Measurements from ENCODE around the gene BHLHE40.

Gene BHLHE40

DNA sequence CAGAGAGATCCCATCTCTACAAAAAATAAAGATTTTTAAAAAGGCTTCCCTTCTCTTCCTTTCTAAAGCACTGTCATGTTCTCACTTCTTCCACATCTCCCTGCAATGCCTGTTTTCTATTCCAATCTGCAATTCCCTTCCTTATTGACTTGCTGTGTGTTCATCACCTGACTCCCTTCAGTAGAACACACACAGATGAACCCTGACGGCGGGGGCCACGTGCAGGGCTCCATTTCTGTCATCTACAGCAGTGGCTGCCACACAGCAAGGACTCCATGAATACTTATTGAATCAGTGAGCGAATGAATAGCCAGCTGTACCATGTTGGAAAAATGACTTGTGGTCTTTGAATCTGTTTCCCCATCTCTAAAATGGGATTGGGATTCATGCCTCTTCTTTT is 26.1 kb downstream of the BHLHE40 start:
- TF ChIP-seq, protein P1, sequence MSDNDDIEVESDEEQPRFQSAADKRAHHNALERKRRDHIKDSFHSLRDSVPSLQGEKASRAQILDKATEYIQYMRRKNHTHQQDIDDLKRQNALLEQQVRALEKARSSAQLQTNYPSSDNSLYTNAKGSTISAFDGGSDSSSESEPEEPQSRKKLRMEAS (IDR thresholded peaks at IDR 0.05; ENCODE audit: low read depth, low read length) = no peak
- TF ChIP-seq, protein P2, sequence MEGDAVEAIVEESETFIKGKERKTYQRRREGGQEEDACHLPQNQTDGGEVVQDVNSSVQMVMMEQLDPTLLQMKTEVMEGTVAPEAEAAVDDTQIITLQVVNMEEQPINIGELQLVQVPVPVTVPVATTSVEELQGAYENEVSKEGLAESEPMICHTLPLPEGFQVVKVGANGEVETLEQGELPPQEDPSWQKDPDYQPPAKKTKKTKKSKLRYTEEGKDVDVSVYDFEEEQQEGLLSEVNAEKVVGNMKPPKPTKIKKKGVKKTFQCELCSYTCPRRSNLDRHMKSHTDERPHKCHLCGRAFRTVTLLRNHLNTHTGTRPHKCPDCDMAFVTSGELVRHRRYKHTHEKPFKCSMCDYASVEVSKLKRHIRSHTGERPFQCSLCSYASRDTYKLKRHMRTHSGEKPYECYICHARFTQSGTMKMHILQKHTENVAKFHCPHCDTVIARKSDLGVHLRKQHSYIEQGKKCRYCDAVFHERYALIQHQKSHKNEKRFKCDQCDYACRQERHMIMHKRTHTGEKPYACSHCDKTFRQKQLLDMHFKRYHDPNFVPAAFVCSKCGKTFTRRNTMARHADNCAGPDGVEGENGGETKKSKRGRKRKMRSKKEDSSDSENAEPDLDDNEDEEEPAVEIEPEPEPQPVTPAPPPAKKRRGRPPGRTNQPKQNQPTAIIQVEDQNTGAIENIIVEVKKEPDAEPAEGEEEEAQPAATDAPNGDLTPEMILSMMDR (IDR thresholded peaks at IDR 0.05; ENCODE audit: low read depth, low read length) = no peak
- TF ChIP-seq MYC (IDR thresholded peaks at IDR 0.05; ENCODE audit: low read depth, low read length) (no peak), POLR2A (IDR thresholded peaks at IDR 0.05; ENCODE audit: extremely low read depth, insufficient read length) (no peak)
- no peak for DNase-seq (ENCODE audit: low read depth)

DNA sequence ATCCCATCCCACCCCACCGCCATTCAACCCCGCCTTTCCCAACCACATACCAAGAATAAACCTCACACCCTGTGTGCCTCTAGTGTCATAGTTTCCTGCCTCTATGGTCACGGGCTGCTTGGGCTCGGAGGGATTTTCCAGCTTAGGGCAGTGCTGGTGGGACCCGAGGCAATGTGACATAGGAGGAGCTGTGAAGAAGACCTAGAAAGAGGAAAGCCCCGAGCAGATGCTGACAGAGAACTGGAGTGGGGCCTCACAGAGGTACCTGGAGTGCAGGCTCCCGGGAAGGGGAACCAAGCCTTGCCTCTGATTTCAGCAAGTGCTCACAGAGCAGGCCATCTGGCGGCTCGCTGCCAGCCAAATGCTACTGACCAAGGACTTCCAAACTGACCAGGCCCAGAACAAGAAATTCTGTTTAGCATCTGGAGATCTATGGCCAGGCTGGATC is 27.5 kb downstream of the BHLHE40 start:
- no peak for TF ChIP-seq POLR2A (IDR thresholded peaks at IDR 0.05; ENCODE audit: extremely low read depth, insufficient read length)
- TF ChIP-seq, protein P1 (IDR thresholded peaks at IDR 0.05; ENCODE audit: low read depth, low read length) = no peak
- TF ChIP-seq MYC (IDR thresholded peaks at IDR 0.05; ENCODE audit: low read depth, low read length) = no peak
- TF ChIP-seq, protein P2 (IDR thresholded peaks at IDR 0.05; ENCODE audit: low read depth, low read length) = no peak
- no peak overlapping the region for H3K4me3 ChIP-seq (ENCODE audit: low read depth, low read length)
- DNase-seq (ENCODE audit: low read depth) = no peak

More for the DNA sequence above, 26.1 kb downstream of the BHLHE40 start:
- no peak overlapping the region for H3K4me3 ChIP-seq (ENCODE audit: low read depth, low read length)

DNA sequence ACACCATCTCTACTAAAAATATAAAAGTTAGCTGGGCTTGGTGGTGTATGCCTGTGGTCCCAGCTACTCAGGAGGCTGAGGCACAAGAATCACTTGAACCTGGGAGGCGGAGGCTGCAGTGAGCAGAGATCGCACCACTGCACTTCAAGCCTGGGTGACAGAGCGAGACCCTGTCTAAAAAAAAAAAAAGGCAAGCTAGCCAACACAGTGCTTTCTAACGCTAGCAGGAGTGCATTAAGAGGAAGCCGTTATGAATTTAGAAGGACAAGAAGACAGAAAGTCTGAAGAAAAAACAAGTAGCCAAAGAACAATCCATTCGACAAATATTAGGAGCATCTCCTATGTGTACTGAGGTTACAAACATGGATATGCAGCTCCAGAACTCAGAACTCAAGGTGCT is 28.6 kb downstream of the BHLHE40 start:
- no peak for DNase-seq (ENCODE audit: low read depth)
- no peak overlapping the region for H3K4me3 ChIP-seq (ENCODE audit: low read depth, low read length)
- TF ChIP-seq MYC (IDR thresholded peaks at IDR 0.05; ENCODE audit: low read depth, low read length) = no peak
- TF ChIP-seq, protein P2 (IDR thresholded peaks at IDR 0.05; ENCODE audit: low read depth, low read length) = no peak
- TF ChIP-seq, protein P1 (IDR thresholded peaks at IDR 0.05; ENCODE audit: low read depth, low read length) = no peak
- TF ChIP-seq POLR2A (IDR thresholded peaks at IDR 0.05; ENCODE audit: extremely low read depth, insufficient read length) = no peak

DNA sequence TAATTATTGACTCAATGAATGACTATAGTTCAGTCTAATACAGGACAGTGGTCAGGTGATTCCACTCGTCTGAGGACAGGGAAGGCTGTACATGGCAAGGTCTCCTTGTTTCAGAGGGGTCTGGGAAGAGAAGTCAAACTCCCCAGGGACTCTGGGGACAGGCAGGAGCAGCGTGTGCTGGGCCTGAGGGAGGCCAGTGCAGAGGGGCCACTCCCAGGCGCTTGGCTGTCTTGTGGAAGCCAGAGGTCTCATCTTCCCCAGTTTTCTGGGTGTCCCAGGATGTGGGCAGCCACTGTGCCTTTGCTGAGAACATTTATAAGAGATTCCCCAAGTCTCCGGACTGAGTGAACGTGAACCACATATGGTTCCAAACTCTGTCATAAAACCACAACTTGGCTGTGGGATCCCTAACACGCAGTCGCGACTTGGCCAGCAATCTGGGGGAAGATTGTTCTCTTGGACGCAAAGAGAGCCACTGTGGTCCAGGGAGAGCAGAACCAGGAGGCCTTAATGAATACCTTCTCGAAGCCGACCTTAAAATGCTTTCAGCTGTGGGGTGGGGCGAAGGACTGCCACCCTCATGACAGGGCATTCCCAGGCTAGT is 30.4 kb downstream of the BHLHE40 start:
- H3K4me3 ChIP-seq (ENCODE audit: low read depth, low read length) = no peak overlapping the region
- DNase-seq (ENCODE audit: low read depth) = no peak
- TF ChIP-seq, protein P1 (IDR thresholded peaks at IDR 0.05; ENCODE audit: low read depth, low read length) = no peak
- TF ChIP-seq MYC (IDR thresholded peaks at IDR 0.05; ENCODE audit: low read depth, low read length) (no peak), POLR2A (IDR thresholded peaks at IDR 0.05; ENCODE audit: extremely low read depth, insufficient read length) (no peak)
- TF ChIP-seq, protein P2 (IDR thresholded peaks at IDR 0.05; ENCODE audit: low read depth, low read length) = no peak

DNA sequence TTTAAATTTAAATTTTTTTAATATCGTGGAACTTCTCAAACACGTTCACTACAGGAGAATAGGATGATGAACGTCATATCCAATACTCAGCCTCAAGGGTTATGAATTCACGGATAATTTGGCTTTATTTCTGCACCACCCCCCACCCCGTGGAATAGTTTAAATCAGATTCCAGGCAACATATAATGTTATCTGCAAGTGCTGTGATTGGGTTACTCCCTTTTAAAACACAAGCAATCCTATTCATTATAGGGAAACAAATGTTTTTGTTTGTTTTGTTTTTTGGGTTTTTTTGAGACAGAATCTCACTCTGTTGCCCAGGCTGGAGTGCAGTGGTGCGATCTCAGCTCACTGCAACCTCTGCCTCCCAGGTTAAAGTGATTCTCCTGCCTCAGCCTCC is 30.9 kb downstream of the BHLHE40 start:
- TF ChIP-seq MYC (IDR thresholded peaks at IDR 0.05; ENCODE audit: low read depth, low read length) = no peak
- TF ChIP-seq, protein P2 (IDR thresholded peaks at IDR 0.05; ENCODE audit: low read depth, low read length) = no peak
- no peak overlapping the region for H3K4me3 ChIP-seq (ENCODE audit: low read depth, low read length)
- no peak for DNase-seq (ENCODE audit: low read depth)
